ENCODE data around the gene TMEM219.

GRCh38 chr16:29912087-29912486, 49.8 kb upstream of the TMEM219 start:
- TF ChIP-seq CTCF (IDR thresholded peaks at IDR 0.05), result no peak
- no peak for TF ChIP-seq POLR2A (IDR thresholded peaks at IDR 0.05)
